ENCODE results near the gene RNF138. TPM values are rescaled to one million over a fixed set of nuclear protein-coding genes. Genes with fewer than 3 reads are reported as not detected.
"Not testable (repeated sequence)": the region's sequence is repeated elsewhere in the genome, so short reads cannot be mapped to it uniquely, and the experiment has no call there.

Gene RNF138
- polyA plus RNA-seq, 2 of the 4 experiments (the other 2 are of a cell fraction): 17.4 to 18.3 TPM

GRCh38 chr18:32086881-32087280 lies 4.8 kb upstream of the RNF138 start (continued):
- TF ChIP-seq CEBPB (IDR thresholded peaks at IDR 0.05) (no peak), PBX3 (IDR thresholded peaks at IDR 0.05) (no peak), HOXB5 (CRISPR knock-in tag; IDR thresholded peaks at IDR 0.05) (no peak)

- H3K9me3 ChIP-seq; ATAC-seq; FAIRE-seq; H3K4me3 ChIP-seq; H3K27ac ChIP-seq; DNase-seq (ENCODE audit: low read depth in 1 of 2, low spot score in 1 of 2); CTCF ChIA-PET: not testable (repeated sequence)
- peaks cover 13% of the 10 kb centered on the region for H3K4me1 ChIP-seq
- WGBS (ENCODE audit: missing lambda C conversion rate): 92% methylated on average over 16 of the region's 16 CpGs
- H3K4me2 ChIP-seq: peak overlapping the region; percentile 83
- POLR2A ChIA-PET: interaction anchor here (1.6 kb wide), 1 partner anchor 19 kb away, joined by 5 read pairs; no protein-coding TSS in a partner anchor
Observed at GRCh38 chr18:32090831-32091230, 843 bp upstream of the RNF138 start.

GRCh38 chr18:32091325-32091723 lies 350 bp upstream of the RNF138 start:
- ChIA-PET POLR2A (interaction anchor here (0.7 to 1.6 kb wide), 3 partner anchors 19 to 406 kb away, joined by 3 to 23 read pairs (median 5); partner anchors contain the start of gene TRAPPC8), CTCF (interaction anchor here (0.6 to 0.9 kb wide), 3 partner anchors 40 to 1122 kb away, joined by 3 read pairs; no protein-coding TSS in a partner anchor)
- ATAC-seq (no peak), FAIRE-seq (no peak), DNase-seq (ENCODE audit: low read depth in 1 of 2, low spot score in 1 of 2) (no peak)
- no peaks in the 10 kb centered on the region for H3K9me3 ChIP-seq
- H3K4me1 ChIP-seq: peaks cover 13% of the 10 kb centered on the region
- TF ChIP-seq RCOR1 (IDR thresholded peaks at IDR 0.05; ENCODE audit: low read depth, low read length) (no peak), TP53 (CRISPR knock-in tag; IDR thresholded peaks at IDR 0.05) (no peak), NFE2L2 (conservative IDR thresholded peaks at IDR 0.05; ENCODE audit: low read length) (no peak), ZNF302 (CRISPR knock-in tag; IDR thresholded peaks at IDR 0.05) (no peak), PBX3 (IDR thresholded peaks at IDR 0.05) (no peak)
- WGBS (ENCODE audit: missing lambda C conversion rate): 45% methylated on average over 7 of the region's 7 CpGs
- H3K27ac ChIP-seq: peak overlapping the region; percentile 87 to 100
- peak overlapping the region; percentile 83 for H3K4me2 ChIP-seq
- peak overlapping the region; percentile 48 for H3K4me3 ChIP-seq

GRCh38 chr18:32092422-32093101 lies 888 bp downstream of the RNF138 start:
- FAIRE-seq: no peak
- CTCF ChIA-PET: no interaction called here
- no CpG with 5 or more reads among the region's 77 CpGs for WGBS (ENCODE audit: missing lambda C conversion rate)

GRCh38 chr18:32093102-32093511 lies 1.4 kb downstream of the RNF138 start:
- no peak for FAIRE-seq
- POLR2A ChIA-PET: no interaction called here
- Histone ChIP-seq H3K9me3 (no peaks in the 10 kb centered on the region), H3K27ac (peak overlapping the region; percentile 84 to 100), H3K4me3 (peak overlapping the region; percentile 81), H3K4me2 (peak overlapping the region; percentile 92), H3K4me1 (peaks cover 13% of the 10 kb centered on the region)
- peak; percentile 12 to 27; a peak in 5 of 6 replicates for ATAC-seq
- TF ChIP-seq PBX3 (IDR thresholded peaks at IDR 0.05) (no peak), E2F6 (IDR thresholded peaks at IDR 0.05; ENCODE audit: borderline replicate concordance, low read depth) (peak; percentile 46; the same call in 1 of the 2 replicates), NFE2L2 (conservative IDR thresholded peaks at IDR 0.05; ENCODE audit: low read length) (no peak), MAFK (IDR thresholded peaks at IDR 0.05; ENCODE audit: partially characterized antibody) (no peak), FOSB (CRISPR knock-in tag; IDR thresholded peaks at IDR 0.05) (no peak), MYC (IDR thresholded peaks at IDR 0.05; ENCODE audit: borderline replicate concordance, low read length) (no peak), FOSL2 (IDR thresholded peaks at IDR 0.05) (no peak), FOSL2 (CRISPR knock-in tag; IDR thresholded peaks at IDR 0.05) (no peak), HEYL (CRISPR knock-in tag; IDR thresholded peaks at IDR 0.05) (no peak)
- peak; percentile 18 to 27 for DNase-seq (ENCODE audit: low read depth in 1 of 2, low spot score in 1 of 2)
- under 1% methylated on average over 21 of the region's 32 CpGs for WGBS (ENCODE audit: missing lambda C conversion rate)
- CTCF ChIA-PET: no interaction called here

More at GRCh38 chr18:32092422-32093101, 888 bp downstream of the RNF138 start:
- Histone ChIP-seq H3K4me1 (peaks cover 13% of the 10 kb centered on the region), H3K27ac (peak overlapping the region; percentile 87 to 100), H3K4me3 (peak overlapping the region; percentile 81), H3K9me3 (no peaks in the 10 kb centered on the region), H3K4me2 (peak overlapping the region; percentile 92)
- ATAC-seq (peak; percentile 90 to 94), DNase-seq (ENCODE audit: low read depth in 1 of 2, low spot score in 1 of 2) (peak; percentile 79 to 96)
- POLR2A ChIA-PET: interaction anchor here (1.4 to 1.6 kb wide), 2 partner anchors 21 to 150 kb away, joined by 5 to 23 read pairs; partner anchors contain the start of gene TRAPPC8
- TF ChIP-seq EHF (CRISPR knock-in tag; IDR thresholded peaks at IDR 0.05) (no peak), MAX (IDR thresholded peaks at IDR 0.05) (peak; percentile 84), PHF8 (IDR thresholded peaks at IDR 0.05; ENCODE audit: borderline replicate concordance, low read depth) (peak; percentile 91), EP300 (IDR thresholded peaks at IDR 0.05) (no peak), KDM1A (IDR thresholded peaks at IDR 0.05; ENCODE audit: low read depth) (no peak), MYC (IDR thresholded peaks at IDR 0.05; ENCODE audit: borderline replicate concordance, low read length) (peak; percentile 32; the same call in 1 of the 2 replicates), POLR2A (IDR thresholded peaks at IDR 0.05; ENCODE audit: low read length) (peak; percentile 48)
